GM18520 (cell line): Measurements from ENCODE around the gene FBXL20.
"Not testable (repeated sequence)": the region's sequence is repeated elsewhere in the genome, so short reads cannot be mapped to it uniquely, and the experiment has no call there.

Experiments used
- ATAC-seq: cut with Tn5 transposase; IDR thresholded peaks from one replicate; pipeline ENCODE4 v1.9.1; 2021; ENCODE audit not compliant: unreplicated experiment

The FBXL20 gene

GRCh38 chr17:39401412-39402243, at the start of gene FBXL20:
TSS of gene FBXL20 (minus strand) at chr17:39401626. CDS start at chr17:39401402, 224 bp downstream.
- peak; percentile 80 for ATAC-seq

- peak; percentile 90 for ATAC-seq
Observed at GRCh38 chr17:39450847-39451581, 49.6 kb upstream of the FBXL20 start, which contains the start of gene MED1. TSS of gene MED1 (minus strand) at chr17:39451263. CDS start at chr17:39451062, 201 bp downstream.

- no peak for ATAC-seq
Observed at GRCh38 chr17:39450051-39450450, 48.6 kb upstream of the FBXL20 start.

GRCh38 chr17:39447561-39447960, 46.1 kb upstream of the FBXL20 start:
- ATAC-seq = no peak

GRCh38 chr17:39443326-39443725, 41.9 kb upstream of the FBXL20 start:
- ATAC-seq = no peak

- not testable (repeated sequence) for ATAC-seq
Observed at GRCh38 chr17:39439868-39440267, 38.4 kb upstream of the FBXL20 start.

GRCh38 chr17:39429600-39429999, 28.2 kb upstream of the FBXL20 start:
- no peak for ATAC-seq

- no peak for ATAC-seq
Observed at GRCh38 chr17:39416141-39416540, 14.7 kb upstream of the FBXL20 start.

- ATAC-seq = no peak
Observed at GRCh38 chr17:39410279-39410678, 8.9 kb upstream of the FBXL20 start.

- no peak for ATAC-seq
Observed at GRCh38 chr17:39408360-39408759, 6.9 kb upstream of the FBXL20 start.

- ATAC-seq = no peak
Observed at GRCh38 chr17:39406951-39407350, 5.5 kb upstream of the FBXL20 start.

- ATAC-seq = no peak
Observed at GRCh38 chr17:39405436-39405835, 4.0 kb upstream of the FBXL20 start.

GRCh38 chr17:39404542-39405378, 3.3 kb upstream of the FBXL20 start:
- no peak for ATAC-seq

GRCh38 chr17:39402890-39403605, 1.6 kb upstream of the FBXL20 start:
- ATAC-seq = no peak

GRCh38 chr17:39402244-39402889, 941 bp upstream of the FBXL20 start:
- peak; percentile 52 for ATAC-seq

GRCh38 chr17:39400547-39401411, 647 bp downstream of the FBXL20 start:
- ATAC-seq = no peak

GRCh38 chr17:39399791-39400190, 1.6 kb downstream of the FBXL20 start:
- no peak for ATAC-seq

- no peak for ATAC-seq
Observed at GRCh38 chr17:39393736-39394135, 7.7 kb downstream of the FBXL20 start.

GRCh38 chr17:39391448-39391847, 10.0 kb downstream of the FBXL20 start:
- ATAC-seq = no peak
